HG03521 (cell line): ENCODE results near the gene GNA14.

Experiments
- ATAC-seq: cut with Tn5 transposase; IDR thresholded peaks from one replicate; pipeline ENCODE4 v1.9.1; 2021; ENCODE audit warnings: mild to moderate bottlenecking, moderate library complexity; ENCODE audit not compliant: unreplicated experiment

GNA14 gene

GRCh38 chr9:77543131-77543822, 104.8 kb downstream of the GNA14 start:
- ATAC-seq = no peak

GRCh38 chr9:77541600-77541999, 106.5 kb downstream of the GNA14 start:
- ATAC-seq = no peak

DNA sequence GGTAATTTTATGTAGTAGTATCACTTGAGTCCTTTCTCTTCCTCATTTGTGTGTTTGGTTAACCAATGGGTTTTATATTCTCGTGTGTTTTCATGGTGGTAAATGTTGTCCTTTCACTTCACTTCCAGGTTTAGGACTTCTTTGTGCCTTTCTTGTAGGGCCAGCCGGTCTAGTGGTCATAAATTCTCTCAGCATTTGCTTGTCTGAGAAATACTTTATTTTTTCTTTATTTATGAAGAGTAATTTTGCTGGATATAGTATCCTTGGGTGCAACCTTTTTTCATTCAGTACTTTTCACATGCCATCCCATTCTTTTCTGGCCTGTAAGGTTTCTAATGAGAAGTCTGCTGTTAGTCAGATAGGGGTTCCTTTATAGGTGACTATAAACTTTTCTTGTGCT, 107.1 kb downstream of the GNA14 start:
- ATAC-seq = no peak

GRCh38 chr9:77534376-77535057, 113.6 kb downstream of the GNA14 start:
- ATAC-seq = no peak

DNA sequence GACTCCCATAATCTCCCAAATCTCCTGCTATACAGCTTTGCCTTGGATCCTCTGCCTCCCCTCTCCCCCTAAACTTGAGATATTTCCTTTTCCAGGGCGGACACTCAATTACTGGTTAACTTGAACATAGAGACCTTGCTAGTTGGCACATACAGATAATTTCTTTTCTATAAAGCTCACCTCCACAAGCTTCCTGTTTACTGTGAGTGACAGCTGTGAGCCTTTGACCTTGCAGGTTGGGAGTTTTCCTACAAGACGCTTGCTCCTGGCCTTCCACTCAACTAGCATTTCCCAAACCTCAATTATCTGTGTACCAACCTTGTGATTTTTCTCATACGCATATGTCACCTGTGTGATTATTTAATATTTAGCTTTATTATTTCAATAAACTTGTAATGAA, 114.5 kb downstream of the GNA14 start:
- no peak for ATAC-seq

DNA sequence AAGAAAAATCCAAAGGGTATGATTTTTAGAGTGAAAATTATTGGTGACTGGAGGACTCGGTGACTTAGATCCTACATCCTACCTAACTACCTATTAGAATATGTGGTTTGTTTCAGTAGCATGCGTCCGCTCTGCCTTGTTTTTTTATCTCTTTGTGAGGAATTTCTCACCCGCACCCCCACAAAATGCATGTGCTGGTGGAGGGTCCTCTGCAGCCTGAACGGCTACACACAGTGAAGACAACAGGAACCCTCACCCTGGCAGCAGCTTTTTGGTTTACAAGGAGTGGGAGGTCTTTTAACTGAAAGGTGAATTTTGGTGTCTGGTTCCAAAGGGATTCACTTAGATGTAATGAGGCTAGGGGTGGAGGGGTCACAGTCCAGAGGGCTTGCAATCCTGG, 115.5 kb downstream of the GNA14 start:
- ATAC-seq = no peak

DNA sequence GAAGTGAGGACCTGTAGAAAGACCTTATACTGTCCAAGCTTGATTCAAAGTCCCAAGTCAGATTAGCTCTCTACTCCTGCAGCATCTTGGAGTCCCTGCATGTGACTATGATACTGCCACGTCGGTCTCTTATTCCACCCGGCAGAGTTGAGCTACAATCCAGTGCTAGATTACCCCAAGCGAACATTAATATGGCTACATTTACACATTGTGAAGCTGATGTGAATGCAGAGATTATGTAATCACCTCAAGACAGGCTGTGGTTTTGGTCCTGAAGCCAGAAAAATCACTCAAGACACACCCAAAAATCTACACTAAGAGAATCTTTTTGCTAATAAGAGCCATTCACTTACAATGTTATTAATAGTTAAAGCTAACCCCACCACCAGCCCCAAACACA, 116.7 kb downstream of the GNA14 start:
- ATAC-seq = no peak

DNA sequence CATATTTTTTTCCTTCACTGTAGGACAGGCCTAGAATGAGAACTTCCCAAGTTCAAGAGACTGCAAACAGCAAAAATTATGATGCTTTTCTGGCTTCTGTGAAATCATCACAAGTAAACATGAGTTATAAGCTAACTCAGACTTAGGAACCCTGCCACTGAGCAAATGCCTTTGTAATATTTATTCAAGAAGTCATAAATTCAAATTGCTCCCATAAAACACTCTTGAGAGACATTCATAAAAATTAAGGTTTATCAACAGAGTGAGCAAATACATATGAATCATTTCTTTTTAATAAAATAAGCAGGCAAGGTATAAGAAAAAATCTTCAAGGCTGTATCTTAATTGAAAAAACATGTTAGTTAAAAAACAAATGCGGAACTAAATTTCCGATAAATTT, 124.2 kb downstream of the GNA14 start:
- no peak for ATAC-seq

DNA sequence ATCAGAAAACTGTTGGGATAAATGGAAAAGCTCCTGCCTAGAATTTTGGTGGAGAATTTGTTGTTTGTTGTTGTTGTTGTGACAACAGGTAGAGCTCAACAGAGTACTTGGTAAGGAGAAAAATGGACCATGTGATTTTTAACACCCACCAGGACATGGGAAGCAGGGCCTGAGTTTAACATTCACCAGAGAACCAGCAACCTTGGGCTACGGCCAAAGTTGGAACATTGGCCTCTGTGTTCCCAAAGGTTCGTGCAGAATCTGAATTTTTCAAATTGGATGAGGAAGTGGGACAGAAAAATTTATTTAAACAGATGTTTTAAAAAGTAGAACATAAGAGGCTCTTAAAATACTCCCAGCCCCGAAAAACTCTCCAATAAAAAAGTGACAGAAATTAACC, 127.0 kb downstream of the GNA14 start:
- no peak for ATAC-seq

GRCh38 chr9:77518688-77519087, 129.4 kb downstream of the GNA14 start:
- ATAC-seq = no peak

DNA sequence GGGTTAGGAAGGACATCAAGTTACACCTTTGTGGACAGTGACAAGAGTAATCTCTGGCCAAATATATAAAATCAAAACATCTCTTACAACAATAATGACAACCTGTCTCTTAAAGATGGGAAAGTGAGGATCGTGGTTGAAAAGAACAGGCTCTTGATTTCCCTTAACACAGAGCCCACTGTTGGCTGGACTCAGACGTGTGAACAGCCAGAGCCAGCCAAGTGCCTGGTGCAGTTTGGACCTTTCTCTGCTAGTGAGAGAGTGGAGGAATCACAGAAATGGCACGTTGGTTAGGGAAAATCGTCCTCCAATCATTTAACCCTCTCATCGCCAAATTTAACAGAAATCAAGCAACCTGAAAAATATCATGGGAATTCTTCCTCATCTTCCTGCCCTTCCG, 131.3 kb downstream of the GNA14 start:
- no peak for ATAC-seq

GRCh38 chr9:77514886-77515711, 133.0 kb downstream of the GNA14 start:
- ATAC-seq = no peak

GRCh38 chr9:77513457-77513856, 134.7 kb downstream of the GNA14 start:
- ATAC-seq = no peak

- no peak for ATAC-seq
Measured at GRCh38 chr9:77512876-77513275, 135.2 kb downstream of the GNA14 start.

- ATAC-seq = no peak
Measured at GRCh38 chr9:77511525-77511924, 136.6 kb downstream of the GNA14 start.

GRCh38 chr9:77510666-77511065, 137.5 kb downstream of the GNA14 start:
- ATAC-seq = no peak

GRCh38 chr9:77508396-77508795, 139.7 kb downstream of the GNA14 start:
- no peak for ATAC-seq

- ATAC-seq = no peak
Measured at GRCh38 chr9:77507212-77507961, 140.7 kb downstream of the GNA14 start.

- no peak for ATAC-seq
Measured at GRCh38 chr9:77505232-77505631, 142.9 kb downstream of the GNA14 start.

- no peak for ATAC-seq
Measured at GRCh38 chr9:77502568-77502967, 145.6 kb downstream of the GNA14 start.

- ATAC-seq = no peak
Measured at GRCh38 chr9:77498891-77499290, 149.2 kb downstream of the GNA14 start.
